ENCODE results near the gene GAPVD1.

The GAPVD1 gene

DNA sequence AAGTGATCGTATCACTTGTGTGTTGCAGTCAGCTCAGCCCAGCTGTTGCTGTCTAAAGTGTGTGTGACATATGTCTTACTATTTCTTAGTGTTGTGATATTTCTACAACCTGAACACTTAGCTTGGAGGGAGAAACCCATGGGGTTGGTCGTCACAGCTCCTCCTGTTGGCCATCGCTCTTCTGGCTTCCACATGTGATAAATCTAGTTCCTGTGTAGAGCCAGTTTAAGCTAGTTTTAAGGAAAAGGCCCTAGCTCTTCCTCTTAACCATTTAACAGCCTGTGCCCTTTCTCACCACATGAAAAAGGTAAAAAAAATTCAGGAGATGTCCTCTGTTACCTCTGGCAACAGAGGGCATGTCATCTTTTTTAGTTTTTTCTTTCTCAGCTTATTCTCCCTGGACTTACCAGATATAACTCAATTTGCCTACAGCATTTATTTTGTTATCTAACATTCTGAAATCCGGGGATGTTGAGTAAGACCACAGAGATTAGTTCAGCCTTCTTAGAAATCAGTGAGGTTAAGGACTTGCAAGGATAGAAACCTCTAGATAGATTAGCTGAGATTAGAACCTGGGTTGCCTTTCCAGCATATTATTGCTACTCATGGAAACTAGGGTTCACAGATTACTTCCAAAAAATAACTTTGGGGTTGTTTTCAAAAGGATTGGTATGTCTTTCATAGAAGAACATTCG lies 100.4 kb downstream of the GAPVD1 start:
- Histone ChIP-seq H3K36me3 (ENCODE audit: control insufficient read depth in 2 of 2, insufficient read depth in 2 of 2, low read length in 2 of 2) (peaks cover 28 to 56% of the 10 kb centered on the region in 2 donors), H3K4me3 (ENCODE audit: low read length in 2 of 2) (no peak overlapping the region)

DNA sequence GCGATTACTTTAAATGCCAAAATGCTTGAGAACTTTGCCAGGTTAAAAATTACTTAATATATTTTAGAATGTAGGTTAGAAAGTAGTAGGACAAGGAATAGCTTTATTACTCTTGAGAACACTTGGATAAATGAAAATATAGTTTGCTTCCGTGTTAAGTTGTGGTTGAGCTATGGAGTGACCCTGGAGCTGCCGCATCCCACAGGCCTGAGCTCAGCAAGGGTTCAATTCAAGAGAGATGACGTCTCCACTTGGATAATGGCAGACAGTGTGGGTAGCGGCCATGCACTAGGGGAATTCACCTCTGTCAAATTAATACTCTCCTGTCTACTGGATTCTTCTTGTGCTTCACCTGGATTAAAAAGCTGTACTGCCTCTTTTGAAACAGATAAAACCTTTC lies 105.0 kb downstream of the GAPVD1 start:
- Histone ChIP-seq H3K27ac (ENCODE audit: low read depth in 2 of 2, low read length in 2 of 2) (no peak overlapping the region), H3K36me3 (ENCODE audit: control insufficient read depth in 2 of 2, insufficient read depth in 2 of 2, low read length in 2 of 2) (peaks cover 18 to 26% of the 10 kb centered on the region in 2 donors), H3K27me3 (ENCODE audit: control insufficient read depth in 2 of 2, insufficient read depth in 2 of 2, low read length in 2 of 2) (no peaks in the 10 kb centered on the region), H3K4me1 (ENCODE audit: control insufficient read depth in 2 of 2, insufficient read depth in 2 of 2, low read length in 2 of 2) (no peaks in the 10 kb centered on the region), H3K4me3 (ENCODE audit: low read length in 2 of 2) (no peak overlapping the region), H3K9me3 (ENCODE audit: control insufficient read depth in 2 of 2, low read length in 2 of 2) (no peaks in the 10 kb centered on the region), H3K9ac (ENCODE audit: low read depth in 1 of 2, low read length in 2 of 2) (no peak overlapping the region)

More for the DNA sequence above, 100.4 kb downstream of the GAPVD1 start:
- Histone ChIP-seq H3K27ac (ENCODE audit: low read depth in 2 of 2, low read length in 2 of 2) (no peak overlapping the region), H3K9ac (ENCODE audit: low read depth in 1 of 2, low read length in 2 of 2) (no peak overlapping the region), H3K9me3 (ENCODE audit: control insufficient read depth in 2 of 2, low read length in 2 of 2) (no peaks in the 10 kb centered on the region), H3K27me3 (ENCODE audit: control insufficient read depth in 2 of 2, insufficient read depth in 2 of 2, low read length in 2 of 2) (no peaks in the 10 kb centered on the region), H3K4me1 (ENCODE audit: control insufficient read depth in 2 of 2, insufficient read depth in 2 of 2, low read length in 2 of 2) (no peaks in the 10 kb centered on the region)

DNA sequence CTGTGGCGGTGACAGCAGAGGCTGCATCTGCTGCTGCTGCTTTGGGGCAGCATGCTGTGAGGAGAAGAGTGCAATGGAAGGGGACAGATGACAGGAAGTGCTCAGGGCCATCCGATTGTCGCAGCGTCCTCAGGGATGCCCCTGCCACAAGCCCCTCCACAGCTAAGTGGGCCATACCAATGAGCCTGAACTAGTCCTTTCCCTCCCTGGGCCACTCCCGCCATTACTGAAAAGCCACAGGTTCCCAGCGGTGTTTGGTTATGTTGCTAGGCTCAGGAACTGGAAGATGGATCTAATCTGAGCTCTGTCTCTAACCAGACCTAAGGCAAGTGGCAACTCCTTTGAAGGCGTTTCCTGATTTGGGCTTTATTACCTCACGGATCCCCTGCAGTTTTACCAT lies 109.2 kb downstream of the GAPVD1 start:
- Histone ChIP-seq H3K27me3 (ENCODE audit: control insufficient read depth in 2 of 2, insufficient read depth in 2 of 2, low read length in 2 of 2) (no peaks in the 10 kb centered on the region), H3K36me3 (ENCODE audit: control insufficient read depth in 2 of 2, insufficient read depth in 2 of 2, low read length in 2 of 2) (no peaks in the 10 kb centered on the region), H3K9ac (ENCODE audit: low read depth in 1 of 2, low read length in 2 of 2) (no peak overlapping the region), H3K27ac (ENCODE audit: low read depth in 2 of 2, low read length in 2 of 2) (no peak overlapping the region), H3K4me3 (ENCODE audit: low read length in 2 of 2) (no peak overlapping the region), H3K9me3 (ENCODE audit: control insufficient read depth in 2 of 2, low read length in 2 of 2) (no peaks in the 10 kb centered on the region), H3K4me1 (ENCODE audit: control insufficient read depth in 2 of 2, insufficient read depth in 2 of 2, low read length in 2 of 2) (peaks cover 4 to 5% of the 10 kb centered on the region in 2 donors)

DNA sequence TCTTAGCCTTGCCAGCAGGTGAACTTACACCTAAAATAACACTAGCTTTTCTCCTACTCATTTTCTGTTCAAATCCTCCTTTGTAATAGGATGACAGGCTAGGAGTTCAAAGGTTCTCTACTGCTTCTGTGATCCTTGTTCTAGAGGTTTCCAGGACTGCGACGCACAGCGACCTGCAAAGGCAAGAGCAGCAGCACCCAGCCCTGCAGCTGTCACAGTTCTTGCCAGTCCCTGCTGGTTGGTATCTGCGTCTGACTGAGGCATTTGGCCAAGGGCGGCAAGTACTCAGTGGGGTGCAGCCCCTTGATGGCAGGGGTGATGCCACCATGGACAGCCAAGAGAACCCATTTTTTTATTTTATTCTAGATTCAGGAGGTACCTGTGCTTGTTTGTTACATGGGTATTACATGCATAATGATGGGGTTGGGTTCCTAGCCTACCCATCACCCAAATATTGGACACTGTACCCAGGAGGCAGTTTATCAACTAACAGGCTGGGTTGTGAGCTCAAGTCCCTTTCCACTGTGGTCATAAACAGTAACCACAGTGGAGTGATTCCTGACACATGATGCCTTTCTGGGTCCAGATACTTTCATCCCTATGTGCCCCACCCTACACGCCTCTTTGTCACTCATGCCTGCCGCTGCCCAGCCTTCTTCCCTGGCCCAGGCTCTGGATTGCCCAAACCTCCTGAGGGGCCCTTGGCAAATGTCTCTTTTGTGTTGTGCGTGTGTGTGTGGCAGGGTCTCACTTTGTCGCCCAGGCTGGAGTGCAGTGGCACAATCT lies 111.0 kb downstream of the GAPVD1 start:
- H3K27ac ChIP-seq (ENCODE audit: low read depth in 2 of 2, low read length in 2 of 2): no peak overlapping the region
- H3K9ac ChIP-seq (ENCODE audit: low read depth in 1 of 2, low read length in 2 of 2): no peak overlapping the region
- no peaks in the 10 kb centered on the region for H3K36me3 ChIP-seq (ENCODE audit: control insufficient read depth in 2 of 2, insufficient read depth in 2 of 2, low read length in 2 of 2)

DNA sequence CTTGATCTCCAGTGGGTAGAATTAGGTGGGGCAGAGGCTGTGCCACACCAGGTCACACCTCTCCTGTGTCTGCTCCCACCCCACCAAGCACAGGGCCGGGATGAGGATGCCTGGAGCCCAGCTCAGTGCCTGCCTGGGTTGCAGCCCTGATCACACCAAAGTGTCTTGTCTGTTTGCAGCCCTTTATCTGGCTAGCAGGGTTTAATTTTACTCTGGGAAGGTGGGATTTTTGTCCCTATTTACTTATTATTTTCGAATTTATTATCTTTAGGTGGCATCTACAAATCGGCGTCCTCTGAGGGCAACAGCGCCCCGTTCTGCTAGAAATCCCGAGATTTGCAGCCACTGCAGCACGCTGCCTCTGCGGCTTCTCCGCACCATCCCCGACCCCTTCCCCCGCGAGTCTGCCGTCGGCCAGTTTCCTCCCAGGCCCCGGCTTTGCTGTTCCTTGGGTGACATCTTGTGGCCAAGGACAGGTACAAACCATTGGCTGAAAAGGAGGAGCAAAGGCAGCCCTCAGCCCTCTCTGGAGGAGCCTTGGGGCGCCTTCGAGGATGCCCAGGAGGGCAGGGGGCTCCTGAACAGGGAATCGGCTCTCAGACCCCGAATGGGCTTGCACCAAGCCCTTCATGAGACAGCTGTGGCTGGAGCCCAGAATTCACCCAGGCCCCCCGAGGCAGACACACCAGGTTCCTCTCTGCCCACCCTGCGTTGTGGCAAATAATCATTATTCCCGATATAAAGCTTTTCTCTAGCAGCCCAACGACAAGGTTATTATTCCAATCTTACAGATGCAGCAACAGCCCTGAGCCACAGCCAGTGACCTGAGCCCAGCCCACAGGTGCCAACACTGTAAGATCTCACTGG lies 113.0 kb downstream of the GAPVD1 start:
- Histone ChIP-seq H3K9ac (ENCODE audit: low read depth in 1 of 2, low read length in 2 of 2) (peak overlapping the region in 1 of 2 donors; percentile 17), H3K4me1 (ENCODE audit: control insufficient read depth in 2 of 2, insufficient read depth in 2 of 2, low read length in 2 of 2) (peaks cover 4 to 5% of the 10 kb centered on the region in 2 donors), H3K9me3 (ENCODE audit: control insufficient read depth in 2 of 2, low read length in 2 of 2) (no peaks in the 10 kb centered on the region), H3K27me3 (ENCODE audit: control insufficient read depth in 2 of 2, insufficient read depth in 2 of 2, low read length in 2 of 2) (no peaks in the 10 kb centered on the region), H3K36me3 (ENCODE audit: control insufficient read depth in 2 of 2, insufficient read depth in 2 of 2, low read length in 2 of 2) (no peaks in the 10 kb centered on the region), H3K4me3 (ENCODE audit: low read length in 2 of 2) (peak overlapping the region; percentile 44 to 57), H3K27ac (ENCODE audit: low read depth in 2 of 2, low read length in 2 of 2) (no peak overlapping the region)

More for the DNA sequence above, 111.0 kb downstream of the GAPVD1 start:
- Histone ChIP-seq H3K4me1 (ENCODE audit: control insufficient read depth in 2 of 2, insufficient read depth in 2 of 2, low read length in 2 of 2) (peaks cover 4 to 5% of the 10 kb centered on the region in 2 donors), H3K27me3 (ENCODE audit: control insufficient read depth in 2 of 2, insufficient read depth in 2 of 2, low read length in 2 of 2) (no peaks in the 10 kb centered on the region), H3K9me3 (ENCODE audit: control insufficient read depth in 2 of 2, low read length in 2 of 2) (no peaks in the 10 kb centered on the region), H3K4me3 (ENCODE audit: low read length in 2 of 2) (no peak overlapping the region)

DNA sequence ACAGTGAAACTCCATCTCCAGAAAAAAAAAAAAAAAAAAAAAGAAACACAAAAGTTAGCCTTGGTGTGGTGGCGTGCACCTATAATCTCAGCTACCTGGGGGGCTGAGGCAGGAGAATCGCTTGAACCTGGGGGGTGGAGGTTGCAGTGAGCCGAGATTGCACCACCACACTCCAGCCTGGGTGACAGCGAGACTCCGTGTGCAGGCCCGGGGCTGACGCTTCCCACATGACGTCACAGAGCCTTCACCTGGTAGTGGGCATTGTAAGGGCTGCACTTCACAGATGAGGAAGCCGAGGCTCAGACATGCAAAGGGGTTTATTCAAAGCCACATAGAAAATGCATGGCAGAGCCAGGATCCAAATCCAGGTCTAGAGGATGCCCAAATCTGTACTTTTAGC lies 114.2 kb downstream of the GAPVD1 start:
- Histone ChIP-seq H3K9ac (ENCODE audit: low read depth in 1 of 2, low read length in 2 of 2) (no peak overlapping the region), H3K4me3 (ENCODE audit: low read length in 2 of 2) (no peak overlapping the region), H3K27ac (ENCODE audit: low read depth in 2 of 2, low read length in 2 of 2) (no peak overlapping the region), H3K36me3 (ENCODE audit: control insufficient read depth in 2 of 2, insufficient read depth in 2 of 2, low read length in 2 of 2) (no peaks in the 10 kb centered on the region), H3K27me3 (ENCODE audit: control insufficient read depth in 2 of 2, insufficient read depth in 2 of 2, low read length in 2 of 2) (no peaks in the 10 kb centered on the region), H3K9me3 (ENCODE audit: control insufficient read depth in 2 of 2, low read length in 2 of 2) (no peaks in the 10 kb centered on the region), H3K4me1 (ENCODE audit: control insufficient read depth in 2 of 2, insufficient read depth in 2 of 2, low read length in 2 of 2) (peaks cover 4 to 5% of the 10 kb centered on the region in 2 donors)

DNA sequence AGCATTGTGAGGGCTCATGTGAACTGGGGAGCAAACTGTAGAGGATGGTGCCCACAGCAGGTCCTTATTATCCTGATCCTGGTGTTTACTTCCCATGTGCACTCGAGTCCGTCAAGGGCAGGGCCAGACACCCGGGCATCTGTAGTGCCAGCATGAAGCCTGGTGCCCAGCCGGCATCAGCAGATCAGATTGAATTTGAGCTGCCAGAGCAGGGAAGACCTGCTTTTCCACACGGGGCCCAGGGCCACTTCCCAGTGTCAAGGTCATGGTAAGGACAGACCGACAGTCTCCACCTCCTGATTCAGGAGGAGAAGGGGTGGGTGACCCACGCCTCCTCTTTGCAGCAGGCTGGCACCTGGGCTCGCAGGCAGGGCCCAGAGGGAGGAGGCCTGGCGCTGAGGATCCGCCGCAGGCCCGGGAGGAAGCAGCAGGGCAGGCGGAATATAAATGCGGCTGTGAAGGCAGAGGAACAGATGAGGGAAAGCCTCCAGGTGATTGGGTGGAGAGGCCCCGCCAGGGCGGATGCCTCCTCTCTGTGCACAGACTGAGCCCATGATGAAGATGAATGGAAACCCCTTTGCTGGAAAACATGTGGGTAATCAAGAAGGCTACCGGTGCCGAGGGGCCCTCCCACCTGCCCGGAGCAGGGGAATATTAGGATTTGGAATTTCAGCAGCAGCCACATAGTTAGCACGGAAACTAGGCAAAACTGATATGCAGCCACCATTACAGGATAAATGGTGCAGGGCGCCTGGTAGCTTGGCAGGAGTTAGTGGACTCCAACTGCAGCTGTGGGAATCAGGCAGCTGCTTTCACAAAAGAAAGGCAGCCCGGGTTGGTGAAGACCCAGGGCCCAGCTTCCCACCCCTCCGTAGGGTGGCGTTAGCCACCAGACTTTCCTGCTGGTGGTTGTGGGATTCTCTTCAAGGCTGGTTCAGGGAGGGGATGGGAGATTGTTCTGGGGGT lies 114.9 kb downstream of the GAPVD1 start:
- no peaks in the 10 kb centered on the region for H3K36me3 ChIP-seq (ENCODE audit: control insufficient read depth in 2 of 2, insufficient read depth in 2 of 2, low read length in 2 of 2)
- H3K27me3 ChIP-seq (ENCODE audit: control insufficient read depth in 2 of 2, insufficient read depth in 2 of 2, low read length in 2 of 2): no peaks in the 10 kb centered on the region
- H3K27ac ChIP-seq (ENCODE audit: low read depth in 2 of 2, low read length in 2 of 2): no peak overlapping the region

DNA sequence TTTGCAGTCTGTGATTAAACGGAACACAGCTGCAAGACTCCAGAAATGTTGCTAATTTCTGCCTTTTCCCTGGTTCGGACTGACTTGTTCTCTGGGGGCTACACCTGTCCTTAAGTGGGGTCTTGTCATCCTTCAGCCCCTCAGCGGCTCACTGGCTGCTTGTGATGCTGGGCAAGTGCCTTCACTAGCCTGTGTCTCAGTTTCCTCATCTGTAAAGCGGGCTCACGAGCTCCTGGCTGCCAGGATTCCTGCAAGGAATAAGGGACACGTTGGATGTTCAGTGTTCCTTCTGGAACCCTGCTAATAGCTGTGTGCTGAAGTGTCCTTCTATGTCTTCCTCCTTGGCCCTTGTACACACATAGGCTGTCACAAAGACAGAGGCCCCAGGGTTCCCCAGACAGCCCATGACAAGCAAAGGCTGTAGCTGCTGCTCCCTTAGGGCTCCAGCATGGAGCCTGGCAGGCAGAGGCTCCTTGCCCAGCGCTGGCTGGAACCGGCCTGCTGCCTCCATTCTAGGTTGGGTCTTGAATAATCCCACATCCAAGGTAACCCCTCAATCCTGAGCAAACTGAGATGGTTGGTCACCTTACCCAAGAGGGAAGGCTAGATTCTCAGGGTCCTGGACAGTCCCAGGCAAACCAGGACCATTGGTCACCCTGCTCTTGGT lies 116.1 kb downstream of the GAPVD1 start:
- H3K4me3 ChIP-seq (ENCODE audit: low read length in 2 of 2): no peak overlapping the region
- H3K36me3 ChIP-seq (ENCODE audit: control insufficient read depth in 2 of 2, insufficient read depth in 2 of 2, low read length in 2 of 2): no peaks in the 10 kb centered on the region
- H3K9me3 ChIP-seq (ENCODE audit: control insufficient read depth in 2 of 2, low read length in 2 of 2): no peaks in the 10 kb centered on the region
- H3K4me1 ChIP-seq (ENCODE audit: control insufficient read depth in 2 of 2, insufficient read depth in 2 of 2, low read length in 2 of 2): peaks cover 4 to 5% of the 10 kb centered on the region in 2 donors
- no peak overlapping the region for H3K9ac ChIP-seq (ENCODE audit: low read depth in 1 of 2, low read length in 2 of 2)
- H3K27me3 ChIP-seq (ENCODE audit: control insufficient read depth in 2 of 2, insufficient read depth in 2 of 2, low read length in 2 of 2): no peaks in the 10 kb centered on the region
- H3K27ac ChIP-seq (ENCODE audit: low read depth in 2 of 2, low read length in 2 of 2): no peak overlapping the region

More for the DNA sequence above, 114.9 kb downstream of the GAPVD1 start:
- H3K4me3 ChIP-seq (ENCODE audit: low read length in 2 of 2): no peak overlapping the region
- peaks cover 4 to 5% of the 10 kb centered on the region in 2 donors for H3K4me1 ChIP-seq (ENCODE audit: control insufficient read depth in 2 of 2, insufficient read depth in 2 of 2, low read length in 2 of 2)
- H3K9ac ChIP-seq (ENCODE audit: low read depth in 1 of 2, low read length in 2 of 2): no peak overlapping the region
- H3K9me3 ChIP-seq (ENCODE audit: control insufficient read depth in 2 of 2, low read length in 2 of 2): no peaks in the 10 kb centered on the region

DNA sequence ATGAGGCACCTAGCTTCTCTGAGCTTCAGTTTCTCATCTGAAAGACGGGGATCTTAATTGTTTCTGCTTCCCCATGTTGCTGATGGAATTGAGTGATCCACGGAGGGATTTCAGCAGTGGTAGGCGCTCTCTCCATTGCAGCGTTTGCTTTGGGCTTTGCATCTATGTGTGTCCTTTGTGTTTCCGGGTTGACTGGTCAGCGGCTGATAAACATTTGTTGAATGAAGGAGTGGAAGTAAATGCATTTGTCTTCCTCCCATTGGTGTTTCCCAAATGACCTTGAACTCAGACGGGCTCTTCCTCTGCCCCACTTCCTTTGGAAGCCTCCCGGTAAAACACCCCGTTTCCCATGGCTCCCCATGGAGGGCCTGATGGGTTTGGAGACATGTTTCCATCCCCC lies 117.2 kb downstream of the GAPVD1 start:
- H3K4me3 ChIP-seq (ENCODE audit: low read length in 2 of 2): no peak overlapping the region
- peaks cover 4 to 5% of the 10 kb centered on the region in 2 donors for H3K4me1 ChIP-seq (ENCODE audit: control insufficient read depth in 2 of 2, insufficient read depth in 2 of 2, low read length in 2 of 2)

More for the DNA sequence above, 117.2 kb downstream of the GAPVD1 start:
- H3K27ac ChIP-seq (ENCODE audit: low read depth in 2 of 2, low read length in 2 of 2): no peak overlapping the region
- no peak overlapping the region for H3K9ac ChIP-seq (ENCODE audit: low read depth in 1 of 2, low read length in 2 of 2)
- H3K27me3 ChIP-seq (ENCODE audit: control insufficient read depth in 2 of 2, insufficient read depth in 2 of 2, low read length in 2 of 2): no peaks in the 10 kb centered on the region
- no peaks in the 10 kb centered on the region for H3K36me3 ChIP-seq (ENCODE audit: control insufficient read depth in 2 of 2, insufficient read depth in 2 of 2, low read length in 2 of 2)
- H3K9me3 ChIP-seq (ENCODE audit: control insufficient read depth in 2 of 2, low read length in 2 of 2): no peaks in the 10 kb centered on the region

All from mucosa of rectum (tissue), 2 donors.